Neural cell (in vitro differentiated cells): ENCODE measurements around the gene GTF2H2C_2.
"Not testable (repeated sequence)": the region's sequence is repeated elsewhere in the genome, so short reads cannot be mapped to it uniquely, and the experiment has no call there.

ENCODE experiments used
- EP300 ChIP-seq: fragments of 450-650 bp; conservative IDR thresholded peaks from 2 replicates; pipeline ENCODE4 v1.6.1; 2014; ENCODE audit warnings: antibody characterized with exemption, mild to moderate bottlenecking, moderate library complexity; ENCODE audit not compliant: poor library complexity, severe bottlenecking
- EZH2 ChIP-seq: fragments of 200-600, 300-800 bp; shearing (Covaris generic), sonication (generic); IDR thresholded peaks from 2 replicates; pipeline ENCODE4 v1.6.1; 2014; ENCODE audit warnings: antibody characterized with exemption, low read length, borderline replicate concordance, mild to moderate bottlenecking; ENCODE audit not compliant: insufficient read depth, poor library complexity, severe bottlenecking
- MXI1 ChIP-seq: fragments of 450-650 bp; conservative IDR thresholded peaks from 2 replicates; pipeline ENCODE4 v1.6.1; 2014; ENCODE audit warnings: antibody characterized with exemption, mild to moderate bottlenecking; ENCODE audit not compliant: poor library complexity, severe bottlenecking
- POLR2AphosphoS5 ChIP-seq: IDR thresholded peaks from 2 replicates; pipeline ENCODE4 v1.6.1; 2012
- RAD21 ChIP-seq: fragments of 450-650 bp; conservative IDR thresholded peaks from 2 replicates; pipeline ENCODE4 v1.6.1; 2014; ENCODE audit warnings: antibody characterized with exemption, mild to moderate bottlenecking, moderate library complexity
- TAF1 ChIP-seq: IDR thresholded peaks from 2 replicates; pipeline ENCODE4 v1.6.1; 2012; ENCODE audit warnings: low read depth
- TF ChIP-seq, protein P1 (sequence below): fragments of 450-650 bp; IDR thresholded peaks from 2 replicates; pipeline ENCODE4 v1.5.1; 2014; ENCODE audit warnings: antibody characterized with exemption, mild to moderate bottlenecking, moderate library complexity; ENCODE audit not compliant: poor library complexity, severe bottlenecking
- TF ChIP-seq, protein P2 (sequence below): IDR thresholded peaks from 2 replicates; pipeline ENCODE4 v1.6.1; 2012; ENCODE audit warnings: borderline replicate concordance

DNA sequence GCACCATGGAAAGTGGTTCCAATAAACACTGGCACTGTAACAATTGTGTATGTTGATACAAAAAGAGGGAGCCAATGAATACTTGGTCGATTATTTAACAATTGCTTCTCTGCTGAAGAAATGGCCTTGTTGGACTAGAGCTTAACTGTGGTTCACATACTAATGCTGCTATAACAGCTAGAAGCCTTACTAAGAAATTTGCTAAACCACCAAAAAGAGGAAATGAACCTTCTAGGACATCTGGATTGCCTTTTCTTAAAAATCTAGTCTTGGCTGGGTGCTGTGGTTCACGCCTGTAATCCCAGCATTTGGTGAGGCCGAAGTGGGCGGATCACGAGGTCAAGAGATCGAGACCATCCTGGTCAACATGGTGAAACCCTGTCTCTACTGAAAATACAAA is 41.9 kb downstream of the GTF2H2C_2 start:
- not testable (repeated sequence) for TF ChIP-seq POLR2AphosphoS5, EZH2, RAD21, EP300, TAF1, MXI1
- TF ChIP-seq, protein P1, sequence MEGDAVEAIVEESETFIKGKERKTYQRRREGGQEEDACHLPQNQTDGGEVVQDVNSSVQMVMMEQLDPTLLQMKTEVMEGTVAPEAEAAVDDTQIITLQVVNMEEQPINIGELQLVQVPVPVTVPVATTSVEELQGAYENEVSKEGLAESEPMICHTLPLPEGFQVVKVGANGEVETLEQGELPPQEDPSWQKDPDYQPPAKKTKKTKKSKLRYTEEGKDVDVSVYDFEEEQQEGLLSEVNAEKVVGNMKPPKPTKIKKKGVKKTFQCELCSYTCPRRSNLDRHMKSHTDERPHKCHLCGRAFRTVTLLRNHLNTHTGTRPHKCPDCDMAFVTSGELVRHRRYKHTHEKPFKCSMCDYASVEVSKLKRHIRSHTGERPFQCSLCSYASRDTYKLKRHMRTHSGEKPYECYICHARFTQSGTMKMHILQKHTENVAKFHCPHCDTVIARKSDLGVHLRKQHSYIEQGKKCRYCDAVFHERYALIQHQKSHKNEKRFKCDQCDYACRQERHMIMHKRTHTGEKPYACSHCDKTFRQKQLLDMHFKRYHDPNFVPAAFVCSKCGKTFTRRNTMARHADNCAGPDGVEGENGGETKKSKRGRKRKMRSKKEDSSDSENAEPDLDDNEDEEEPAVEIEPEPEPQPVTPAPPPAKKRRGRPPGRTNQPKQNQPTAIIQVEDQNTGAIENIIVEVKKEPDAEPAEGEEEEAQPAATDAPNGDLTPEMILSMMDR: not testable (repeated sequence)
- TF ChIP-seq, protein P2, sequence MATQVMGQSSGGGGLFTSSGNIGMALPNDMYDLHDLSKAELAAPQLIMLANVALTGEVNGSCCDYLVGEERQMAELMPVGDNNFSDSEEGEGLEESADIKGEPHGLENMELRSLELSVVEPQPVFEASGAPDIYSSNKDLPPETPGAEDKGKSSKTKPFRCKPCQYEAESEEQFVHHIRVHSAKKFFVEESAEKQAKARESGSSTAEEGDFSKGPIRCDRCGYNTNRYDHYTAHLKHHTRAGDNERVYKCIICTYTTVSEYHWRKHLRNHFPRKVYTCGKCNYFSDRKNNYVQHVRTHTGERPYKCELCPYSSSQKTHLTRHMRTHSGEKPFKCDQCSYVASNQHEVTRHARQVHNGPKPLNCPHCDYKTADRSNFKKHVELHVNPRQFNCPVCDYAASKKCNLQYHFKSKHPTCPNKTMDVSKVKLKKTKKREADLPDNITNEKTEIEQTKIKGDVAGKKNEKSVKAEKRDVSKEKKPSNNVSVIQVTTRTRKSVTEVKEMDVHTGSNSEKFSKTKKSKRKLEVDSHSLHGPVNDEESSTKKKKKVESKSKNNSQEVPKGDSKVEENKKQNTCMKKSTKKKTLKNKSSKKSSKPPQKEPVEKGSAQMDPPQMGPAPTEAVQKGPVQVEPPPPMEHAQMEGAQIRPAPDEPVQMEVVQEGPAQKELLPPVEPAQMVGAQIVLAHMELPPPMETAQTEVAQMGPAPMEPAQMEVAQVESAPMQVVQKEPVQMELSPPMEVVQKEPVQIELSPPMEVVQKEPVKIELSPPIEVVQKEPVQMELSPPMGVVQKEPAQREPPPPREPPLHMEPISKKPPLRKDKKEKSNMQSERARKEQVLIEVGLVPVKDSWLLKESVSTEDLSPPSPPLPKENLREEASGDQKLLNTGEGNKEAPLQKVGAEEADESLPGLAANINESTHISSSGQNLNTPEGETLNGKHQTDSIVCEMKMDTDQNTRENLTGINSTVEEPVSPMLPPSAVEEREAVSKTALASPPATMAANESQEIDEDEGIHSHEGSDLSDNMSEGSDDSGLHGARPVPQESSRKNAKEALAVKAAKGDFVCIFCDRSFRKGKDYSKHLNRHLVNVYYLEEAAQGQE: not testable (repeated sequence)
